HG03060 (cell line): ENCODE data around the gene MKX.
"Not testable (repeated sequence)": the region's sequence is repeated elsewhere in the genome, so short reads cannot be mapped to it uniquely, and the experiment has no call there.

Experiments
- ATAC-seq: cut with Tn5 transposase; IDR thresholded peaks from one replicate; pipeline ENCODE4 v1.9.1; 2021; ENCODE audit warnings: low read depth, moderate number of reproducible peaks; ENCODE audit not compliant: unreplicated experiment

MKX gene

DNA sequence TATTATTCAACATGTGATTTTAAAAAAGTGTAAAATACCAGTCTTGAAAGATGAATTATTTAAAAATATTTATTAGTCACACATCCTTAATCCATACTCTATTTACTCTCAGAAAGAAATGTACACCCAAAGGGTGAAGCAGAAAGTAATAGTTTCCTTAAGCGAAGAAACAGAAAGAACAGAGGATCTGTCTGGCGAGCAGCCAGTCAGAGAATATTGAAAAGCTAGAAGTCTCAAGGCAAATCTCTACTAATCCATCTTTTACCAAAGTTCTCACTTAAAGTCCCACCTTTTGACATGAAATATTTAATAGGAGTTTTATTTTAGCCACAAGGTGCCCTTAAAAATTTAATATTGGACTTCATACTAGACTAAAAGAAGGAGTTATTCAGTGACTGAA lies 46.7 kb downstream of the MKX start:
- no peak for ATAC-seq

DNA sequence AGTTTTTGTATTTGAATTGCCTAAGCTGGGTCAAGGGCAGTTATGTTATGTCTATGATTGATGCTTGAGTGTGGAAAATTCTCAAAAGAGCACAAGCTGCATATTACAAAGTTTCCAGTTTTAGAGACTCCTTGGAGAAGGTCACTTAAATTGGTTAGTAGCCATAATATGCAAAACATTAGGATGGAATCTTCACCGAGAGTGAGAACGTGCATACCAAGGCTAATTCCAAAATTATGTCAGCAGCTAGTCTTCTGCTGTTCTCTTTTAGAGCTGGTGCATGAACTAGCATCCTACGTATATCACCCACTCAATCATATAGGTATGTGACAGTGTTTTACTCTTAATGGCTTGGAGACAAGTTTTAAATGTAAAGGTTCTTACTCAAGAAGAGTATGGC lies 49.2 kb downstream of the MKX start:
- ATAC-seq, result no peak

DNA sequence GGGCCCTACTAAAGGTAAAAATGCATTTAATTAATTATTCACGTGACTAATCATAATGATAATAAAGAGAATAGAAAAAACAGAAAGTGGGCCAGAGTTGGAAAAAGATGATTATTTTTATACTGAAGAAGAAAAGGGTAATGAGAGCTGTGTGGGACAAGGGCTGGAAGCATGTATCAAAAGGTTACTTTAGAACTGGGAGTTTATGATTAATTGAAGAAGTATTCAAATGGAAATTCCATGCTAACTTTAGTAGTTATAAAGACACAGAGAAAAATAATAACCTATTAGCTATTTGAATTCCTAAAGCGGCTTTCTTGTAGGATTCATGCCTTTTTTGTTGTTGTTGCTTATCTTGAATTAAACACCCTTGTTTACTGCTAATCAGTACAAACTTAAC lies 49.9 kb downstream of the MKX start:
- ATAC-seq, result no peak

DNA sequence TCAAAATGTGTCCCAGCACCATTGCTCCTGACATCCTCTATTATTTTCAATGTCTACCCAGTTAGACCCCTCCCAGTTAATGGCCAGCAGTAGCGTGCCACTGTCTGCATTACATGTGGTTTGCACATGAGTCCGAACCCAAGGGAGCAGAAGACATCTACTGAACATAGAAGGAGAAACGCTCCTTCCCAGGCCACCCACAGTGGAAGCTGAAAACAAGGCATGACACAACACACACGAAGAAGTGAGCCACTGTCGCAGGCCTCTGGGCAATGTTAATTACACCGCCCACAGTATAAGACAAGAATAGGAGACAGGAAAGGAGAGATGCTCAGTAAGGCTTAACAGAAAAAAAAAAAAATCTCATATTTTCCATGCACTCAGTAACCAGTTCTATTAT lies 50.5 kb downstream of the MKX start:
- ATAC-seq, result no peak

DNA sequence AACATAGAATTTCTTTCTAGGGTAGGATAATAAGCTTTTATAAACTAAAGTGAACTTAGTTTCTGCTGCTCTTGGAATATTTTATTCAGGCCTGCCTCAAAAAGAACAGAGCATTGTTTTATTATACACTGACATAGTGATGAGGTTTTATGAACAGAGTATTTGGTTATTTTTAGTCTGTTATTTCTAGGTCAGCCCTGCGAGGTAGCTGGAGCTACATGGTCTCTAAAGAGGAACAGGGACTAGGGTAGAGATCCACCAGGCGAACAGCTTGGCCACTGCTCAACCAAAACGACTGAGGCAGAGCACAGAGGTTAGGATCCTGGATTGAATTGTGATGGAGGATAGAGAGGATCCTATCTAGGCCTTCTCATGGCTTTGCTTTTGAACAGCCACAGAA lies 53.0 kb downstream of the MKX start:
- ATAC-seq, result no peak

DNA sequence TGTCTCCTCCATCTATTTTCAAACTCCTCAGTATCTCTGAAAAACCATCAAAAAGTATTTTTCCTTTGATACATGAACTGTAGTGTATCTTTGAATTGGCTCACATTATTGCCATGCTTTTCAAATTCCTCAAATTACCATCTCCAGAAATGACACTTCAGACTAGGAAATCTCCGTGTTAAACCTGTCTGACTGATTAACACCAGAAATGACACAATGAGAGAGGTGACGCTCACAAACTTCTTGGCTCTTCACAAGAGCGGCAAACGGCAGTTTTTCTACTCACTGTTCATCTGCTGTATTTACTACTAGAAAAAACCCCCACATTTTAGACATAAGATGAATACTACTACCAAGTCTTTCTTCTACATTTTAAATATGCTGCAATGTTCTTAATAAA lies 56.6 kb downstream of the MKX start:
- no peak for ATAC-seq

DNA sequence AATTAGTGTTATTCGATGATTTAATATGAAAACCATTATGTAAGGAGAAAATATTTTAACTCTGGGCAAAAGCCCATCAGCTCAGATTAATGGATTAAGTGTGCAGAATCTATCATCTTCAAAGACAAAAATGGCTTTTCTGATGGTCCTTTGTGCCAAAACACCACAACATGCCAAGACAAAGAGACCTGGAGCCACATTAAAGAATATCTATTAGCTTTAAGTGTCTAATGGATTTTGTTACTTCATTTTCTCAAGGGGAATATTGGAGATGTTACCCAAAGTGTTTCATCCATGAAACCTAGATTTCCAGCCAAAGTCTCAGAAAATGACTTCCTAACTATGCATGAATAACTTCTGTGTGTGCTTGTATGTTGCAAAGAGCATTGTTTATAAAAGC lies 57.3 kb downstream of the MKX start:
- ATAC-seq, result no peak

DNA sequence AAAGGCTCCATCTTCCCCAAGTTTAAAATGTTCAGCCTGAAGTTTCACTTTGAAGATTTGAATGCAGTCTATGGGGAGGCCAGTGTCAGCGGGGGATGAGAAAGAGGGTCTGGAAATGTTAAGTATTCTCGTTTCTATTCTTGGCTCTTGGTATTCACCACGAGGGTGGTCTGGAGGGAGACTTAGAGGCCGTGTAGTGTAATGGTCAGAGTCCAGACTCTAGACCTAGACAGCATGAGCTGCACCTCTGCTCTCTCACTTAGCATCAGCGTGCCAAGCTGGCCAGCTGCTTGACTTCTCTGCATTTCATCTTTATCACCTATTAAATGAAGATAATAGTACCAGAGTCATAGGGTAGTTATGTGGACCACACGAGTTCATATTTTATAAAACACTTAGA lies 57.9 kb downstream of the MKX start:
- no peak for ATAC-seq

DNA sequence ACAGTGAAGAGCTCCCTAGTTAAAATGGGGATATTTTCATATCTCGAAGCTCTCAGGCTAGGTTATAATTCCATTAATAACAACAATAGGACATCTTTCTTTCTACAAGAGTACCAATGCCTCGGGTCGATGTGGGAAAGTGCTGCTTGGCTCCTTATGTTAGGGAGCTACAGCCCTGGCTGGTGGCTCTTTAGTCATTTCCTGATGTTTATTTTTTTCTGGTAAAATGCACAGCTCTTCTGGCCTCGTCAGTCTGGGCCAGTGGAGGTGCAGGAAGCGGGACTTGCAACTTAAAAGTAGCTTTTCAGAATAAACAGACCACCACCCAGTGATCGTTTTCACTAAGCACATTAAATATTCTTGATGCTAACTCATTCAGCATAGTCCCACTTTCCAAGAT lies 58.3 kb downstream of the MKX start:
- no peak for ATAC-seq

DNA sequence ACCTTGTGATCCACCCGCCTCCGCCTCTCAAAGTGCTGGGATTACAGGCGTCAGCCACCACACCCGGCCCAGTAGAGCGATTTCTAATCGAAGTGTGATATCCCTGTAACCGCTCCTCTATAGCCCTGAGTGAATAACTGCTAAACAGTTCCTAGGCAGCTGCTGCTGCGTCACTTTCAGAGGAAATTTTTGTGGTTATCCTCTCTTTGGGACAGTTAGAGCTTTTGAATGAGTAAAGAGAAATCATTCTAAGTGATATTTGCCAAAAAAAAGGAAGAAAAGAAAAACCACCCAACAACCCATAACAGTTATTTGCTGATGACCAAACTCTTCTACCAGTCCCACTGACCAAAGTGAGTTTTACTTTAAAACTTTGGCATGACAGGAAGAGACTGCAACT lies 59.9 kb downstream of the MKX start:
- no peak for ATAC-seq

DNA sequence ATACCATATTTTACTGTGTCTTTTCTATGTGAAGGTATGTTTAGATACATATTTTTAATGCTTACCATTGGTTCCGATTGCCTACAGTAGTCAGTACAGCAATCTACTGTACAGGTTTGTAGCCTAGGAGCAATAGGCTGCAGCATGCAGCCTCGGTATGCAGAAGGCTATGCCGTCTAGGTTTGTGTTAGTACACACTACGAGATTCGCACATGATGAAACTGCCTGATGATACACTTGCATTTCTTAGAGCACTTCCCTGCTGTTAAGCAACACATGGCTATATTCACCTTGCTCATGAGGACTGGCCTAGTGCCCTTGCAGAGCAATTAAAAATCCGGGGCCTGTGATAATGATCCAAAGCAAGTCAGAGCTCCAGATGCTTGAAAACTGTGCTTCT lies 62.4 kb downstream of the MKX start:
- no peak for ATAC-seq

DNA sequence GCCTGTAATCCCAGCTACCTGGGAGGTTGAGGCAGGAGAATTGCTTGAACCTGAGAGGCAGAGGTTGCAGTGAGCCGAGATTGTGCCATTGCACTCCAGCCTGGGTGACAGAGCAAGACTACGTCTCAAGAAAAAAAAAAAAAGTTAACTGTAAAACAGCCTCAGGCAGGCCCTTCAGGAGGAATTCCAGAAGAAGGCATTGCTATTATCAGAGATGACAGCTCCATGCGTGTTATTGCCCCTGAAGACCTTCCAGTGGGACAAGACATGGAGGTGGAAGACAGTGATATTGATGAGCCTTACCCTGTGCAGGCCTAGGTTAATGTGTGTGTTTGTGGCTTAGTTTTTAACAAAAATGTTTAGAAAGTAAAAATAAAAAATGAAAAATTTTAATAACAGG lies 63.8 kb downstream of the MKX start:
- not testable (repeated sequence) for ATAC-seq

DNA sequence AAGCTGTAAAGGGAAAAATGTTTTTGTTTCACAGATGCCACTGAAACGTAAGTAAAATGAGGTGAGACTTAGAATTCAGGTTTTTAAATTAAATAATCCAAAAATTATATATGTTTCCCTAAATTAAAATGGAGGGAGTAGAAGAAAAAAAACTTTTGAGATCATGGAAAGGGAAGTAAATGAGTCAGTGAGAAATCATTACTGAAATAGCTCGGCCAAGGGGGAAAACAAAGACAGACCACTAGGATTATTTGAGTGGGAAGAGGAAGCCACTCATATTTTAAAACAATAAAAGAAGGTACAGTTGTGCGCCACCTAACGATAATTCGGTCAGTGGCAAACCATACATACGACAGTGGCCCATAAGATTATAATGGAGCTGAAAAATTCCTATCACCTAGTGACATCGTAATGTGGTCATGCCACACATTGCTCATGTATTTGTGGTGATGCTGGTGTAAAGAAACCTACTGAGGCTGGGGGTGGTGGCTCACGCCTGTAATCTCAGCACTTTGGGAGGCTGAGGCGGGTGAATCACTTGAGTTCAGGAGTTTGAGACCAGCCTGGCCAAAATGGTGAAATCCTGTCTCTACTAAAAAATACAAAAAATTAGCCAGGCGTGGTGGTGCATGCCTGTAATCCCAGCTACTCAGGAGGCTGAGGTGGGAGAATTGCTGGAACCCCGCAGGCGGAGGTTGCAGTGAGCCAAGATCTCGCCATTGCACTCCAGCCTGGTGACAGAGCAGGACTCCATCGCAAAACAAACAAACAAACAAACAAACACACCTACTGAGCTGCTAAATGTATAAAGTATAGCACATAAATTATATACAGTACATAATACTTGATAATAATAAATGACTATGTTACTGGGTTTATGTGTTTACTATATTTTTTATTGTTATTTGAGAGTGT lies 64.7 kb downstream of the MKX start:
- ATAC-seq, result no peak

DNA sequence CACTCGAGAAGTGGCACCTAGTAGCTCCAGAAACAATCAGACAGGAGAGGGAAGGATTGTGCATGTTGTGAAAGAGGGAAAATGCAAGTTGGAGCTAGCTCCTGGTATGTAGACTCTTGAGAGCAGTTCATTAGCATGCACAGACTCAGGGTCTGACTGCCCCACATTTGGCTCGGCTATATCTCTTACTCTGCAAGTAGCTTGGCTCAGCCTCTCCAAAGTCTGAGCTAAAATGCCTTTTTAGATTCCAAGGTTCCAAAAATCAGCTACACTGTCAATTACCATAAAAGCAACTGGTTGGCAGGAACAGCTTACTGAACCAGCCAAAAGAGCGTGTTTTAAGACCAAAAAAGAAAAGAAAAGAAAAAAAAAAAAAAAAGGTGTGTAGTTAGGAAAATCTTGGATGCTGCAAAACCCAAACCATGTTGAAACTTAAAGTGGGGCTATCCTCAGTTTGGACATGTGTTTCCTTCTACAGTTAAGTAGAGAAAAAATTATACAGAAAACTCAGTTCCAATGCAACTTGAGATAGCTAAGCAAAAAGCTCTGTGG lies 65.5 kb downstream of the MKX start:
- no peak for ATAC-seq

DNA sequence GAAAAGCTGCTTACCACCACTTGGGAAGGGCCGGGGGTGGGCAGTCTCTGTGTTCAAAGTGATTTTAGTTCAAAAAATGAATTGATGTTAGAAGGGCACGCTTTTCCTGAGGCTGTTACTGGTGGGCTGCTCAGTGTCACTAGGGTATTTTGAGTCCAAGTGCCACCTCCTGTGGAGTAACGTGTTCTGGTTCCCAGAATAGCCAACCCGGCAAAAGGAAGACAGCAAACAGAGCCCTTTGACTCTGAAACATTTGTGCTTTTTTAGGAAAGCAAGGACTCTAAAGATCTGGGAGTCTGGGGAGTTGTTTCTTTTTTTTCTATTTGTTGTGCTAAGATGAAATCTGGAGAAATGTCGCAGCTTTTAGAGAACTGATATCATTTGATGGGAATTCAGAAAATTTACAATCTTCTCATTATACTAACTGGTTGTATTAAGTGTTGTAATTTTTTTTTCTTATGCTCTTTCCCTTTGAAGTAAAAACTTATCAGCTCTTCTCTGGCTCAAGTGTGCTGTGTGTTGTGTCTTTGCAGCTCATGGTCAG lies 66.2 kb downstream of the MKX start:
- ATAC-seq, result no peak

DNA sequence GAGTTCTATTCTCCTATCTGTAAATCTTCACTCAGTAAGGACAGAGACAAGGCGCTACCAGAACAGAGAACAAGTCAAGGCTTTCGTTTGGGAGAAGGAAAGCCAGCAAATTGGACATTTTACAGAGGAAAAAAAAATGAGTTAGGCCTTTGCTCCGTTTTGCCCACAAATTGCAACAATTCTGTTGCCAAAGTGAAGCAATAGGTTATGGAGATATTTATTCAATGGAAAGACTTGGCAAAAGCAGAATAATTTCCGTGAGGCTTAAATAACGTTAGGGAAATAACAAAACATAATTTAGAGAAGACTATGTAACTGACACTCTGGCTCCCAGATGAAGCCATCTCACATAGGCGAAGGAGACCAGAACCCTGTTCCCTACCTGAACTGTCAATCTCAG lies 67.5 kb downstream of the MKX start:
- ATAC-seq, result no peak

DNA sequence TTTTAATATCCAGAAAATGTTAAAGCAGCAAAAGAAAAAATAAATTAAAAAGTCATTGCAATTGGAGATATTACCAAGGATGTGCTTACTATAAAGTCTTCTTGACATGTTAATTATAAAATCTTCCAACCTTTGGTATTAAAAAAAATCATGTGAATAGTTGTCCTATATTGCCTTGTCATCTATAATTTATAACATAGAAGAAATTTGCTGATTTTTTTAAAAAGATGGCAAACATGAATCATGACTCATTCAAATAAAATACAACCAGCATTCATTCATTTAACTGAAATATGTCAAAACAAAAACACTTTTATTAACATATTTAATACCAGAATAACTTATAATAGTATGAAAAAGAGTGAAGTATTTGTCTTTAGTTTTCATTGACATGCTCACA lies 72.6 kb downstream of the MKX start:
- ATAC-seq, result no peak

DNA sequence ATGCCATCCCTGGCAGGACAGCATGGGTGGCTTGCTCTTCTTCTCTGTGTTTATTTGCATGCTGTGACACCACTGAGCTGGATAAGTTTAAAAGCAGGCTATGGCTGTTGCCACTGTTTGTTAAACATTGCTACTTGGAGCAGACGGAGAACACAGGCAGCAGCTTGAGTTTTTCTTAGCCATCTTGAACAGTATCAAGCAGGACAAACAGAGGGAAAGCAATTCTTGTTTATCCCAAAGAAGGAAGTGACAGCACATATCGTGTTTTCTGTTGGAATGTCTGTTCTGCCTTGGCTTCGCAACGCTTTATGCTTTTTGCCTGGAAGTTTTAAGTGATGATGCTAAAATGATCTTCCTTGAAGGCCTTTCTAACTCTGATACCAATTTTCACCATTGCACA lies 73.8 kb downstream of the MKX start:
- ATAC-seq, result no peak

DNA sequence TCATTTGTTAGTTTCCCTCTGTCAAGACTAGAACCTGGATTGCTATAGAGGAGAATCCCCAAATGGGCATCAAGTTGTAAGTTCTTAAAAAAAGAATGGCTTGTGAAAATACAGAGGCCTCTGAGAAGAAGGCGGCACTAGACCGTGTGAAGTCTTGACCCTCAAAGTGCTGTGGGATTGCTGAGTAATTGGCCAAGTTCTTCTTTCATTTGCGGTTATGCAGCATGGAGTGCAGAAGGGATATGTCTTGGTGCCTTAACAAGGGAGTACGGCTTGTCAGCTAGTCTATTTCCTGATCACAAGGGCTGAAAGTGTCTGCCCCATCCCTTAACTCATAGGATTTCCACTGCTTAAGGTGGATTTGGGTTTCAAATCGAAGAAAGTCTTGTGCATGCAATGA lies 81.2 kb downstream of the MKX start:
- no peak for ATAC-seq

DNA sequence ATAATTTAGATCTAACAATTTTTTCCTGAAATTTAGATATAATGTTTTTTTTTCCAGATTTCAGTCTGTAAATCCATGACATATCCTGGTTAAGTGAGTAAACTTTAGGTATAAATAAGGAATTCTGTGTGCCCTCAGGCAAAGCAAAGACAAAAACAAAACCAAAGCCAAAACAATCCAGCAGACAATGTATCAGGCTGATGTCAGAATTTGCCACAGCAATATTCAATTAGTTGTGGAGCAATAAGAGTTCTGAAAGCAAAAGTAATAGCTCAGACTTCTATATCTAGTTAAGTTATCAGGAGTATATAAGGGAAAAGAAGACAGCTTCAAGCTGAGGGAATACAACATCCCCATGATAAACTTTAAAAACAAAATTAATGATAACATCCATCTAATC lies 82.0 kb downstream of the MKX start:
- ATAC-seq, result no peak

DNA sequence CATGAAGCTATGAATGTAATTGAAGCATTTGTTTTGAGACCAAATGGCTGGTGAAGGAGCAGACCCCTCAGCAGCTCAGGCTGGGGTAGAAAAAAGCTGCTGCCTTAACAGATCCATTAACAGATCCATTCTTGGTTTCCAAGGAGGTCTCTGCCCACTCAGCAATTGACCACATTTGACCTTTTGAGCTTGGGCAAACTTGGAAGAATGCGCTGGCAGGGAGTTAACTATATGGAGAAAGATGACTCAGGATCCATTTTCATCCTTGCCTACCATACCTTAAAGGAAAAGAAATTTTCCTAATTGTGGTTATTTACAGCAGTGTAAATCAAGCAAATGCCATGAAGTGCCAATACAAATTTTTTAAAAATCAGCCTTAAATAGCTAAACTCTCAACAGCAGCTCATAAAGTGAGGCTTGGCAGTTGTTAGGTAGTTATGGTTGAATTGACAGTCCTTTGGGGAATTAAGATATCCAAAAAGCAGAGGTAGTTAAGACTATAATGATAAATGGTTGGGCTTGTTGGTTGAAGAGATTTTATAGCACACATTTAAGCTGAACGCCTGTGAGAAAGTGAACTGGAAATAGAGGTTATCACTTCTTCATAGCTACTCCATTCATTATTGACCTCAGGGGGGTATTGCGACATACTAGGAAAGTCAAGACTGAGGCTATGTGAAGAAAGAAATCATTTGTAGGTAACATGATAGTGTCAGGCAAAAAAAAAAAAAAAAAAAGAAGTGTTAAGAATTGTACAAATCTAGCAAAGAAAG lies 83.9 kb downstream of the MKX start:
- no peak for ATAC-seq
